BE2C (cell line): Measurements from ENCODE around the gene HABP4.

Experiments used
- DNase-seq: peaks from one replicate; pipeline ENCODE4 v3.0.0-alpha.2; 2020
- H3K27me3 ChIP-seq: fragments of 250-450 bp; sonication (Bioruptor Pico); 2 replicates; pipeline ENCODE4 v1.5.1; 2020; ENCODE audit warnings: mild to moderate bottlenecking
- H3K36me3 ChIP-seq: fragments of 250-450 bp; sonication (Bioruptor Pico); 2 replicates; pipeline ENCODE4 v1.5.1; 2020; ENCODE audit warnings: mild to moderate bottlenecking
- H3K4me1 ChIP-seq: fragments of 250-450 bp; sonication (Bioruptor Pico); 2 replicates; pipeline ENCODE4 v1.5.1; 2020
- H3K4me3 ChIP-seq: 2 replicates; pipeline ENCODE4 v1.5.1; 2011; ENCODE audit warnings: low read depth, low read length
- H3K9me3 ChIP-seq: fragments of 250-450 bp; sonication (Bioruptor Pico); 2 replicates; pipeline ENCODE4 v1.5.1; 2020
- TF ChIP-seq, protein P1 (sequence below): IDR thresholded peaks from 2 replicates; pipeline ENCODE4 v1.5.1; 2012; ENCODE audit warnings: mild to moderate bottlenecking, low read depth, low read length

HABP4 gene

DNA sequence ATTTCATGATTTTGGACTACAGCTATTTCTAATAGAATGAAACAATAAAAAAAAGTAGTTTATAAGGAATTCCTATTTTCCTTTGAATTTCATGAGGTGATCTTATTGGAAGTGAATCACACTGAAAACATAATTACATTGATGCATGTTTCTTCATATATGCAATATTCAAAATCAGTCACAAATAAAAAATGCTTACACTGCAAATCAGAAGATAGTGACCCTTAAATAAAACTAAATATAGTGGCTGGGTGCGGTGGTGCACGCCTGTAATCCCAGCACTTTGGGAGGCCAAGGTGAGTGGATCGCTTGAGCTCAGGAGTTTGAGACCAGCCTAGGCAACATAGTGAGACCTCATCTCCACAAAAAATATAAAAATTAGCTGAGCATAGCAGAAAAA lies 90.1 kb downstream of the HABP4 start:
- Histone ChIP-seq H3K9me3 (no peaks in the 10 kb centered on the region), H3K27me3 (no peaks in the 10 kb centered on the region), H3K4me3 (no peak overlapping the region), H3K4me1 (no peaks in the 10 kb centered on the region), H3K36me3 (no peaks in the 10 kb centered on the region)
- DNase-seq = no peak
- TF ChIP-seq, protein P1, sequence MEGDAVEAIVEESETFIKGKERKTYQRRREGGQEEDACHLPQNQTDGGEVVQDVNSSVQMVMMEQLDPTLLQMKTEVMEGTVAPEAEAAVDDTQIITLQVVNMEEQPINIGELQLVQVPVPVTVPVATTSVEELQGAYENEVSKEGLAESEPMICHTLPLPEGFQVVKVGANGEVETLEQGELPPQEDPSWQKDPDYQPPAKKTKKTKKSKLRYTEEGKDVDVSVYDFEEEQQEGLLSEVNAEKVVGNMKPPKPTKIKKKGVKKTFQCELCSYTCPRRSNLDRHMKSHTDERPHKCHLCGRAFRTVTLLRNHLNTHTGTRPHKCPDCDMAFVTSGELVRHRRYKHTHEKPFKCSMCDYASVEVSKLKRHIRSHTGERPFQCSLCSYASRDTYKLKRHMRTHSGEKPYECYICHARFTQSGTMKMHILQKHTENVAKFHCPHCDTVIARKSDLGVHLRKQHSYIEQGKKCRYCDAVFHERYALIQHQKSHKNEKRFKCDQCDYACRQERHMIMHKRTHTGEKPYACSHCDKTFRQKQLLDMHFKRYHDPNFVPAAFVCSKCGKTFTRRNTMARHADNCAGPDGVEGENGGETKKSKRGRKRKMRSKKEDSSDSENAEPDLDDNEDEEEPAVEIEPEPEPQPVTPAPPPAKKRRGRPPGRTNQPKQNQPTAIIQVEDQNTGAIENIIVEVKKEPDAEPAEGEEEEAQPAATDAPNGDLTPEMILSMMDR = no peak
